ENCODE results near the gene SHROOM4. TPM values are rescaled to one million over a fixed set of nuclear protein-coding genes. Genes with fewer than 3 reads are reported as not detected.

Gene SHROOM4
- total RNA-seq, 1 donor from 2014 or later = 33.2 TPM

DNA sequence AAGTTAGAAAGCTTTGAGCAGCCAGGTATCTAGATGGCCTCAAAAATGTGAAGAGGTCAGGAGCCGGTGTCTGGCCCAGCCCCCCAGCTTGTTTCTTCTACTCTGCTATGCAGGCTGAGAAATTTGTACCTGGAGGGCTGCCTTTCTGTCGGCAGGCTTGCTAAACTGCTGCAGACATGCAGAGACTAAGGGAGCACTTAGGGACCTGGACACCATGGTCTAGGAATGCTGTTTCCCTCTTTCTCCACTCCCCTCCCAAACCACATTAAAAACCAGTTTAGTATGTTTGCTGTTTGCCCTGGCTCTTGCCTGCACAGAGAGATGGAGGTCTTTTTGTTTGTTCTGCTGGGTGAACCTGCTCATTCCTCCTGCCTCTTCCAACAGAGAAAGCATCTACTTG is 186.3 kb downstream of the SHROOM4 start:
- H3K27me3 ChIP-seq (ENCODE audit: low read depth) = no peaks in the 10 kb centered on the region
- TF ChIP-seq, protein P1, sequence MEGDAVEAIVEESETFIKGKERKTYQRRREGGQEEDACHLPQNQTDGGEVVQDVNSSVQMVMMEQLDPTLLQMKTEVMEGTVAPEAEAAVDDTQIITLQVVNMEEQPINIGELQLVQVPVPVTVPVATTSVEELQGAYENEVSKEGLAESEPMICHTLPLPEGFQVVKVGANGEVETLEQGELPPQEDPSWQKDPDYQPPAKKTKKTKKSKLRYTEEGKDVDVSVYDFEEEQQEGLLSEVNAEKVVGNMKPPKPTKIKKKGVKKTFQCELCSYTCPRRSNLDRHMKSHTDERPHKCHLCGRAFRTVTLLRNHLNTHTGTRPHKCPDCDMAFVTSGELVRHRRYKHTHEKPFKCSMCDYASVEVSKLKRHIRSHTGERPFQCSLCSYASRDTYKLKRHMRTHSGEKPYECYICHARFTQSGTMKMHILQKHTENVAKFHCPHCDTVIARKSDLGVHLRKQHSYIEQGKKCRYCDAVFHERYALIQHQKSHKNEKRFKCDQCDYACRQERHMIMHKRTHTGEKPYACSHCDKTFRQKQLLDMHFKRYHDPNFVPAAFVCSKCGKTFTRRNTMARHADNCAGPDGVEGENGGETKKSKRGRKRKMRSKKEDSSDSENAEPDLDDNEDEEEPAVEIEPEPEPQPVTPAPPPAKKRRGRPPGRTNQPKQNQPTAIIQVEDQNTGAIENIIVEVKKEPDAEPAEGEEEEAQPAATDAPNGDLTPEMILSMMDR (IDR thresholded peaks at IDR 0.05) = no peak

DNA sequence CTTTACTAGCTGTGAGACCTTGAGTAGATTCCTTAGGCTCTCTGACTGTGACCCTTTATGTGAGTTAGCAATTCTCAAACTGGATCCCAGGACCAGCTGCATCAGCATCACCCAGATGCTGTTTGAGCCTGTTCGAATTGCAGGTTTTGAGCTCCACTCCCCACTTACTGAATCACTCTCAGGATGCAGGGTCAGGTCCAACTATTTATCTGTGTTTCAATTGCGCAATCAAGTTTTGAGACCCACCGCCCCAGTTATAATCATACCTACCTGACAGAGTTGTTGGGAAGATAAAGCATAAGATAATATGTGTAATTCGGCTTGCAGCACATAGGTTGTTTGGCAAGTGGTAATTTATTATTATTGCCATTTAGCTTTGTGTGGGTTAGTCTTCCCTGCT is 187.6 kb downstream of the SHROOM4 start:
- H3K9me3 ChIP-seq = no peaks in the 10 kb centered on the region
- TF ChIP-seq, protein P1 (IDR thresholded peaks at IDR 0.05) = no peak
- DNase-seq = no peak
- H3K4me1 ChIP-seq = no peaks in the 10 kb centered on the region
- no peak overlapping the region for H3K4me3 ChIP-seq
- intact Hi-C loops (cut with DNase I) = no loop called here
- no peak for ATAC-seq
- H3K27me3 ChIP-seq (ENCODE audit: low read depth) = no peaks in the 10 kb centered on the region
- H3K36me3 ChIP-seq = no peaks in the 10 kb centered on the region
- H3K27ac ChIP-seq = no peak overlapping the region

More for the DNA sequence above, 186.3 kb downstream of the SHROOM4 start:
- no peak for DNase-seq
- Histone ChIP-seq H3K4me1 (no peaks in the 10 kb centered on the region), H3K9me3 (no peaks in the 10 kb centered on the region), H3K4me3 (no peak overlapping the region), H3K36me3 (no peaks in the 10 kb centered on the region), H3K27ac (no peak overlapping the region)
- ATAC-seq = no peak
- intact Hi-C loops (cut with DNase I) = no loop called here

DNA sequence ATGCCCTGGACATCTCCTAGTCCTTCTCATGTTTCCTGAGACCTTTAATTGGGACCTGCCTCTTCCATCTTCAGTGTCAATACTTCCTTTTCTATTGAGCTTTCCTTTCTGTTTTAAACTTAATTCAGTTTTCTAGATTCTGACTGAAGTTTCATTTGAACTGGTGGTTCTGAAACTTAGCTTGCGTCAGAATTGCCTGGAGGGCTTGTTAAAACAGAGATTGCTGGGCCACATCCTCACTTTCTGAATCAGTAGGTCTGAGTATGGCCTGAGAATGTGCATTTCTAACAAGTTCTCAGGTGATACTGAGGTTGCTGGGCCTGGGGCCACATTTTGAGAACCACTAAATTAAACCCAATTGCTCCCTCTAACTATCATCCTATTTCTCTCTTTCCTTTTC is 191.2 kb downstream of the SHROOM4 start:
- Histone ChIP-seq H3K4me3 (no peak overlapping the region), H3K36me3 (no peaks in the 10 kb centered on the region), H3K27ac (no peak overlapping the region), H3K27me3 (ENCODE audit: low read depth) (no peaks in the 10 kb centered on the region), H3K4me1 (no peaks in the 10 kb centered on the region), H3K9me3 (no peaks in the 10 kb centered on the region)
- no peak for ATAC-seq
- no peak for DNase-seq
- TF ChIP-seq, protein P1 (IDR thresholded peaks at IDR 0.05) = no peak
- intact Hi-C loops (cut with DNase I) = no loop called here

DNA sequence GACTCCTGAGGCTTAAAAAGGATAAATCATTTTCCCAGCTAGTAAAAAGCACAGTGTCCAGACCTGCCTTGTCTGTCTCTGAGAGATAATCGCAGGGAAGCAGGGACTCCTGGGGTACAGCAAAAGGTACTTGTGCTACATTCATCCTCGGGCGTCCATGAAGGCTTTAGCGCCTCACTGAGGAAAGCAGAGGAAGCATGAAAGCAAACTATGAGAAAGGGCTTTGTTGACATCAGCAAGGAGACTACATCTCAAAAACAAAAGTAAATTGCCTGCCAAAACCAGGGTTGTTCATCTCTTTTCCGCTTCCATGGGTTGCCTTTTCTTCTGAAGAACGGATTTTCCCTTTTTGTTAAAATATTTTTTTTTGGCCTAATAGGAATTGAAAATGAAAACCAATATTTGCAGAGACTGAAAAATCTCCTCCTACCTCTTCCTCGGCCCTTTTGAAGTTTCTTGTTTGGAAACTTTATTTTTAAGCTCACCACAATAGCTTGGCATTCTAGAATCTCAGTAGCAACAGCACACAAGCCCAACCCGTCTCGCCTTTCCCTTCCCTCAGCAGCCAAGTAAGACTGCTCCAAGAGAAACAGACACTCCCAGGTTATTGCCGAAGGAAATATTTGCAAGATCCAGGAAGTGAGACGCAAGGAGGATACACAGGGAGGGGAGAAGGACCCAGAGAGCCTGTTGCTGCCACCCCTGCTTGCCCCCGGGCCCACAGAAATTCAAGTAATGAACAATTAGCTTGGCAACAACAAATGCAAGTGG is 195.0 kb downstream of the SHROOM4 start:
- DNase-seq (no peak), ATAC-seq (no peak)
- TF ChIP-seq, protein P1 (IDR thresholded peaks at IDR 0.05) = no peak
- Histone ChIP-seq H3K4me1 (no peaks in the 10 kb centered on the region), H3K9me3 (no peaks in the 10 kb centered on the region), H3K27ac (no peak overlapping the region), H3K36me3 (no peaks in the 10 kb centered on the region), H3K4me3 (no peak overlapping the region), H3K27me3 (ENCODE audit: low read depth) (no peaks in the 10 kb centered on the region)
- intact Hi-C loops (cut with DNase I) = no loop called here

DNA sequence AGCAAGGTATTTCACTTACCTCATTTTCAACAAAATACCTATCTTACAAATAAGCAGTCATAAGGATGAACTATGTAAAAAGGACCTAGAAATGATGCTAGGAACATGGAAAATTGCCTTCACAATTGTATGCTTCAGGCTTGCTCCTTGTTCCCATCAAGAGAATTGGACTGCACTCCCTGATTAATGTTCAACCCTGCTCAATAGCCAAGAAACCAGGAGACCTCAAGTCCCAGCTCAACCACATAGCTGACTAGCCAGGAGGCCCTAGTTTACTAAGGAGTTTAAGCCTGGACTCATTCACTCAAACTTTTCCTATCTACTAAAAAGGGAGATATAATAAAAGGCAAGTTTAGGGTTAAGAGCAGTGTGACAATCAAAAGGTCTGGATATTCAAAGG is 196.8 kb downstream of the SHROOM4 start:
- ATAC-seq (no peak), DNase-seq (no peak)
- Histone ChIP-seq H3K9me3 (no peaks in the 10 kb centered on the region), H3K36me3 (no peaks in the 10 kb centered on the region), H3K4me1 (no peaks in the 10 kb centered on the region), H3K27ac (no peak overlapping the region), H3K4me3 (no peak overlapping the region), H3K27me3 (ENCODE audit: low read depth) (no peaks in the 10 kb centered on the region)
- TF ChIP-seq, protein P1 (IDR thresholded peaks at IDR 0.05) = no peak
- intact Hi-C loops (cut with DNase I) = no loop called here

All from lower lobe of right lung (tissue), 2 donors.